ENCODE results near the gene NPIPB6.
"Not testable (repeated sequence)": the region's sequence is repeated elsewhere in the genome, so short reads cannot be mapped to it uniquely, and the experiment has no call there.

Gene NPIPB6

GRCh38 chr16:28363408-28363807 lies at the start of gene NPIPB6:
NPIPB6 (minus strand) TSS chr16:28363508; CDS start chr16:28362822, 686 bp downstream.
- not testable (repeated sequence) for H3K4me3 ChIP-seq (replicated peaks in 1 of 2; ENCODE audit: low read depth in 2 of 2, low read length in 2 of 2); DNase-seq (ENCODE audit: low read depth in 2 of 2)

GRCh38 chr16:28403220-28404072 lies 40.1 kb upstream of the NPIPB6 start, which contains the start of gene EIF3CL:
EIF3CL (minus strand) TSS chr16:28403841; CDS start chr16:28403618, 223 bp downstream.
- peak within 1 kb of the TSS; percentile 31 to 47 for H3K4me3 ChIP-seq (replicated peaks in 1 of 2; ENCODE audit: low read depth in 2 of 2, low read length in 2 of 2)
- not testable (repeated sequence) for DNase-seq (ENCODE audit: low read depth in 2 of 2)

- DNase-seq (ENCODE audit: low read depth in 2 of 2); H3K4me3 ChIP-seq (replicated peaks in 1 of 2; ENCODE audit: low read depth in 2 of 2, low read length in 2 of 2): not testable (repeated sequence)
These were observed 28.7 kb upstream of the NPIPB6 start for GRCh38 chr16:28392054-28392453.

DNA sequence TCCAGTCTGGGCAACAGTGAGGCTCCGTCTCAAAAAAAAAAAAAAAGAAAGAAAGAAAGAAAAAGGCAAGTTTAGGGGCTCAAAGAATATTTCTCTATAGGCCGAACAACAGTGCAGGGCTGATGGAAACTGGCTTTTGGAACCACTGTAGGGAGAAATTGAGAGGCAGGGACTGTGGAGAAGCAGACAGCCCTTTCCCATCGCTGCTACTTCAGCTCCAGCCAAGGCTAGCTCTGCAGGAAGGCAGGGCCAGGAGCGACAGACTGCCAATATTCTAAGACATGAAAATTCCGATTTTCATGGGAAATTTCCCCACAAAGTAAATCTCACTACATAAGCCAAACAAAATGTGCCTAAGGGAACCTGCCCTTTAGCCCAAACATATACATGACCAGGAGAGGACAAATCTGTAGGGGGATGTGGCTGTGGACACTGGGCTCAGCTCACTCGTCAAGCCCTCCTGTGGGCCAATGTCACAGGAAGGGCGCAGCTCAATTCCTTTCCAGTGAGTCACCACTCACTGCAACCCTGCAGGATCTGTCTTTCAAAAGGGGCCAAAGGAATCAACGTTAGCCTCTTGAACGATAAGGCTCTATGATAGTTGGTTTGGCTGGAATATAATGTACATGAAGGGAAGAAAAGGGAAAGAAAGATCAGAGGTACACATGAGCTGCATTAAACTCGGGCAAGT lies 19.0 kb upstream of the NPIPB6 start:
- not testable (repeated sequence) for DNase-seq (ENCODE audit: low read depth in 2 of 2)

DNA sequence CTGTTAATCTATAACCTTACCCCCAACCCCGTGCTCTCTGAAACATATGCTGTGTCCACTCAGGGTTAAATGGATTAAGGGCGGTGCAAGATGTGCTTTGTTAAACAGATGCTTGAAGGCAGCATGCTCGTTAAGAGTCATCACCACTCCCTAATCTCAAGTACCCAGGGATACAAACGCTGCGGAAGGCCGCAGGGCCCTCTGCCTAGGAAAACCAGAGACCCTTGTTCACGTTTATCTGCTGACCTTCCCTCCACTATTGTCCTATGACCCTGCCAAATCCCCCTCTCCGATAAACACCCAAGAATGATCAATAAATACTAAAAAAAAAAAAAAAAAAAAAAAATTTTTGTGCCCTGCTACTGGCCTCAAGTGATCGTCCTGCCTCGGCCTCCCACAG lies 14.5 kb upstream of the NPIPB6 start:
- DNase-seq (ENCODE audit: low read depth in 2 of 2); H3K4me3 ChIP-seq (replicated peaks in 1 of 2; ENCODE audit: low read depth in 2 of 2, low read length in 2 of 2): not testable (repeated sequence)

More for the DNA sequence above, 19.0 kb upstream of the NPIPB6 start:
- H3K4me3 ChIP-seq (replicated peaks in 1 of 2; ENCODE audit: low read depth in 2 of 2, low read length in 2 of 2) = not testable (repeated sequence)

GRCh38 chr16:28377108-28377625 lies 13.9 kb upstream of the NPIPB6 start:
- not testable (repeated sequence) for DNase-seq (ENCODE audit: low read depth in 2 of 2); H3K4me3 ChIP-seq (replicated peaks in 1 of 2; ENCODE audit: low read depth in 2 of 2, low read length in 2 of 2)

- not testable (repeated sequence) for H3K4me3 ChIP-seq (replicated peaks in 1 of 2; ENCODE audit: low read depth in 2 of 2, low read length in 2 of 2); DNase-seq (ENCODE audit: low read depth in 2 of 2)
These were observed 11.8 kb upstream of the NPIPB6 start for GRCh38 chr16:28375115-28375514.

DNA sequence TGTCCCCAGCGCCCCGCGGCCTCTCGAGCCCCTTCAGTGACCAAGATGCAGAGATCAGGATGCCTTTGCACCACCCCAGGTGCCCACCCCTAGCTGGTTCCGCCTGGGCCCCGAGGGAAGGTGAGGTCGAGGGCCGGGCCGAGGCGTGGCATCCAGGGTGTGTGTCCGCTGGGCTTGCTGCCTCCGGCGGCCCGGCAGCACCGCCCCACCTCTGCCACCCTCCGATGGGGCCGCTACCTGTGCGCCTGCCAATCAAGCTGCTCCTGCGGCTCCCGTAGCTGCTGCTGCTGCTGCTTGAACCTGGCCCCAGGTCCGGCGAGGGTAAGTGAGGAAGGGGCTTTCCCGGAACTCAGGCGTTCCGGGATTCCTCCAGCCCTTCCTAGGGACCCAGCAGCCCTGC lies 11.0 kb upstream of the NPIPB6 start:
- H3K4me3 ChIP-seq (replicated peaks in 1 of 2; ENCODE audit: low read depth in 2 of 2, low read length in 2 of 2); DNase-seq (ENCODE audit: low read depth in 2 of 2): not testable (repeated sequence)

- H3K4me3 ChIP-seq (replicated peaks in 1 of 2; ENCODE audit: low read depth in 2 of 2, low read length in 2 of 2); DNase-seq (ENCODE audit: low read depth in 2 of 2): not testable (repeated sequence)
These were observed 4.6 kb upstream of the NPIPB6 start for GRCh38 chr16:28367926-28368325.

GRCh38 chr16:28364268-28365173 lies 1.2 kb upstream of the NPIPB6 start:
- not testable (repeated sequence) for H3K4me3 ChIP-seq (replicated peaks in 1 of 2; ENCODE audit: low read depth in 2 of 2, low read length in 2 of 2); DNase-seq (ENCODE audit: low read depth in 2 of 2)

- H3K4me3 ChIP-seq (replicated peaks in 1 of 2; ENCODE audit: low read depth in 2 of 2, low read length in 2 of 2); DNase-seq (ENCODE audit: low read depth in 2 of 2): not testable (repeated sequence)
These were observed 708 bp downstream of the NPIPB6 start for GRCh38 chr16:28362600-28362999.

DNA sequence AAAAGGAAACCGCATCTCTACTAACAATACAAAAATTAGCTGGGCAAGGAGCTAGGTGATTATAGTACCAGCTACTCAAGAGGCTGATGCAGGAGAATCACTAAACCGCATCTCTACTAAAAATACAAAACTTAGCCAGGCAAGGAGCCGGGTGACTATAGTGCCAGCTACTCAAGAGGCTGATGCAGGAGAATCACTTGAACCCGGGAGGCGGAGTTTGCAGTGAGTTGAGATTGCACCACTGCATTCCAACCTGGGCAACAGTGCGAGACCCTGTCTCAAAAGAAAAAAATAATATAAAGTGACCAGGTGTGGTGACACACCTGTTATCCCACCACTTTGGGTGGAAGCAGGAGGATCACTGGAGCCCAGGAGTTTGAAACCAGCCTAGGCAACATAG lies 25.1 kb downstream of the NPIPB6 start:
- not testable (repeated sequence) for H3K4me3 ChIP-seq (replicated peaks in 1 of 2; ENCODE audit: low read depth in 2 of 2, low read length in 2 of 2); DNase-seq (ENCODE audit: low read depth in 2 of 2)

DNA sequence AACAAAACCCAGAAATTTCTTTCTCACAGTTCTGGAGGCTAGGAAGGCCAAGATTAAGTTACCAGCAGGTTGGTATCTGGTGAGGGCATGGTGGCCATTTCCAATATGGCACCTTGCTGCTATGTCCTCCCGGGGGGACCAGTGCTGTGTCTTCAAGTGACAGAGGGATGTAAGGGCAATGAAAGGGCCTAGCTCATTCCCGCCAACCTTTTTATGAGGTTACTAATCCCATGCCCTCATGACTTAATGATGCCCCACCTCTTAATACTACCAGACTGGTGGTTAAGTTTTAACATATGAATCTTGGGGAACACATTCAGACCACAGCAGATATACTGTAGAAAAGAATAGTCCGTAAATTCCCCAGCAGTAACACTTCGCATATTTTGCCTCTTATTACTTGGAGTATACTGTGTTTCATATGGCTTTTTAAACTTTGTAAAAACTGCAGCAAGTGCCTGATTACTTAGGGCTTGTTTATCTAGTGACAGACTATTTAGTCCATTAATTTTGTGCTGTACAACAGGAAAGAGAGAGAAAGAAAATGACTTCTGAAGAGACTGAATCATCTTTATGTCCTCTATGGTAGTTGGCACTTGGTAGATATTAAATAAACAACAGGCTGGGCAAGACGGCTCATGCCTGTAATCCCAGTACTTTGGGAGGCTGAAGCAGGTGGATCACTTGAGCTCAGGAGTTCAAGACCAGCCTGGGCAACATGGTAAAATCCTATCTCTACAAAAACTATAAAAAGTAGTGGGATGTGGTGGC lies 26.2 kb downstream of the NPIPB6 start:
- H3K4me3 ChIP-seq (replicated peaks in 1 of 2; ENCODE audit: low read depth in 2 of 2, low read length in 2 of 2) = not testable (repeated sequence)

GRCh38 chr16:28335678-28336077 lies 27.6 kb downstream of the NPIPB6 start:
- not testable (repeated sequence) for H3K4me3 ChIP-seq (replicated peaks in 1 of 2; ENCODE audit: low read depth in 2 of 2, low read length in 2 of 2); DNase-seq (ENCODE audit: low read depth in 2 of 2)

More for the DNA sequence above, 26.2 kb downstream of the NPIPB6 start:
- not testable (repeated sequence) for DNase-seq (ENCODE audit: low read depth in 2 of 2)

DNA sequence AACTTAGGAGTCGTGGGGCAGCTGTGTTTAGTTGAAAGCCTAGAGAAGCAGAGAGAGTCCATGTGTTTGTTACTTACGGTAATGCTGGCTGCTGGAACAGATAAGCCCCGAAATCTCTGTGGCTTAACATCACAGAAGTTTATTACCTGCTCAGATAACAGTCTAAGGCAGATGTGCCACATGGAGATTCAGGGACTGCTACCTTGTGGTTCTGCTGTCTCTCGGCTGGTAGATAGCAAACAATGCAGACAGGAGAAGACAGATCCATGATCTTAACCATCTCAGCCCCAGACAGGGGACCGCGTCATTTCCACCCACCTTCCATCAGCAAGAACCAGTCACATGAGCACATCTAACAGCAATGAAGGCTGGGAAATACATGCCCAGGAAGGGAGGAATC lies 30.7 kb downstream of the NPIPB6 start:
- DNase-seq (ENCODE audit: low read depth in 2 of 2); H3K4me3 ChIP-seq (replicated peaks in 1 of 2; ENCODE audit: low read depth in 2 of 2, low read length in 2 of 2): not testable (repeated sequence)

DNA sequence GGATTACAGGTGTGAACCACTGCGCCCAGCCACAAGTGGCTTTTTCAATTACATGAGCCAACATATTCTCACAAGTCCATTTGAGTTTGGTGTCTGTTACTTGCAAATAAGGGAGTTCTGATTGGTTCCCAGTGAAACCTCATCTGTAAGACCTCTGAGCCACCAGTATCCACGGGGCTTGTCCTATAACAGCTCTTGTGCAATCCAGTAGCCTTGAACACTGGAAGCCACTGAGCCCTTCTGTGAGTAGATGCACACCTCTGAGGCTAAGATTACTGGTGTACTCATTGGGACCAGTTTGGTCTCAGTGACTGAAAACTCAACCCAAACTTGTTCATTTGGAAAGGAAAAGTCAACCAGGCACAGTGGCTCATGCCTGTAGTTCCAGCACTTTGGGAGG lies 32.3 kb downstream of the NPIPB6 start:
- not testable (repeated sequence) for DNase-seq (ENCODE audit: low read depth in 2 of 2); H3K4me3 ChIP-seq (replicated peaks in 1 of 2; ENCODE audit: low read depth in 2 of 2, low read length in 2 of 2)

DNA sequence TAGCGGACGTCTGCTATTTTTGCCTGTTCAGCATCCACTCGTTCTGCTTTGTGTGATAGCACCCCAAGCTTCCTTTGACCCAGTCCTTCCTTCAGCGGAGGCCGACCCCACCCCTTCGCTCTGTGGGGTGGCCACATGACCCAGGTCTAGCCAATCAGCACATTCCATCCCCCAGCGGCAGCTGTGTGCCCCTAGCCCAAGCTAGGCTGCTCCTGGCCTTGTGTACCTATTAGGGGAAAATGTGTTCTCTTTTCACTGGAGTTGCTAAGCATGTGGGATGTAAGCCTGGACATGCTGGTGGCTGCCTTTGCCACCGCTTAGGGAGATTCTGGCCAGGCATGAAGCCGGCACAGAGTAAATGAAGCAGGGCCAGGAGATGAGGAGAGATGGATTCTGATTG lies 33.1 kb downstream of the NPIPB6 start:
- DNase-seq (ENCODE audit: low read depth in 2 of 2); H3K4me3 ChIP-seq (replicated peaks in 1 of 2; ENCODE audit: low read depth in 2 of 2, low read length in 2 of 2): not testable (repeated sequence)
